ENCODE data around the gene COQ10A.

COQ10A gene

GRCh38 chr12:56266693-56267442 lies at the start of gene COQ10A:
Gene COQ10A, plus strand, starts transcription at chr12:56266942. Its CDS starts 177 bp downstream, at chr12:56267119.
- peak; percentile 86 for DNase-seq

GRCh38 chr12:56219840-56220239 lies 46.9 kb upstream of the COQ10A start:
- no peak for DNase-seq

DNA sequence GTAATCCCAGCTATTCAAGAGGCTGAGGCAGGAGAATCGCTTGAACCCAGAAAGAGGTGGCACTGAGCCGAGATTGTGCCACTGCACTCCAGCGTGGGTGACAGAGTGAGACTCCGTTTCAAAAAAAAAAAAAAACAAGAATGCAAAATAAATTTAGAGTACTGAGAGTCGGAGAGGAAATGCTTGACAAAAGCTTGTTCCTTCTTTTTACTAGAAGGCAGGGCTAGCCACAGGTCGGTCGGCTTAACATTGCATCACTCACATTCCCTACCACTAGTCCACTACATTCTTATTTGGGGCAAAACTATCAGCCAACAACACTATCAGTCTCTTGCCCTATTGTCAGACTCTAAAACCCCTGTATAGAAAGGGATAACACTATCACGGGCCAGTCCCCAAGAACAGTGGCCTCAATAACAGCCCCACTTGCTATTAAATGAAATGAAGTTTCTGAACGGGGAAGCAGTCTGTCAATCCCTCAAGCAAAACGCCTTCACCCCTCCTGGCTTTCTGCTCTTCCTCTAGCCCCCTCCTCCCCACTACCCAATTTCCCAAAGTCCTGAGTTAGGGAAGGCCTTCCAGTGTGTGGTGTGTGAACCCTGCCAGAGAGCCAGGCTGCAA lies 46.0 kb upstream of the COQ10A start:
- DNase-seq: no peak

DNA sequence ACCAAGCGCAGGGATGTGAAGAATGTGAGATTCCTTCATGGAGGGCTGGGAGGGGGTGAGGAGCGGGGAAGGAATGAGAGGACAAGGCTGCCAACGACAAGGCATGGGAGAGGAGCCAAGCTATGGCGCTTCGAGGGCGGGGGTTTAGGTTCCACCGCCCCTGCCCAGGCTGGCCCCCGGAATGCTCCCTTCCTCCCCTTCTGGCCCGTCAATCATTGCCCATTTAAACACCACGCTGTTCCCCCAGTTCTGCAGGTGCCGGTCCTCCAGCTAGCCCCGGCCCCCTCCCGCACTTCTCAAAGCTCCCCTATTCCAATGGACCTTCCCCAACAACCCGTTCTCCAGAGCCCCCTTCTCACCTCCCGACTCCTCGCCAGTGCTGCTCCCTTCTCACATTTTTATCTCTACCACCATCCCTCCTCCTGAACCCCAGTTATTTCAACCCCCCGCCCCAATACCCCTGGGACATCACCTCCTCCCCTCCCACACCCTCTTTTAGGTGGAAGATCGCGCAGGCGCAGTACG lies 45.4 kb upstream of the COQ10A start:
- no peak for DNase-seq

- DNase-seq: peak; percentile 89
Measured at GRCh38 chr12:56221757-56222530, 44.8 kb upstream of the COQ10A start, which contains the start of gene RNF41. Gene RNF41, minus strand, starts transcription at chr12:56221922. Its CDS starts 7,875 bp downstream, at chr12:56214047.

DNA sequence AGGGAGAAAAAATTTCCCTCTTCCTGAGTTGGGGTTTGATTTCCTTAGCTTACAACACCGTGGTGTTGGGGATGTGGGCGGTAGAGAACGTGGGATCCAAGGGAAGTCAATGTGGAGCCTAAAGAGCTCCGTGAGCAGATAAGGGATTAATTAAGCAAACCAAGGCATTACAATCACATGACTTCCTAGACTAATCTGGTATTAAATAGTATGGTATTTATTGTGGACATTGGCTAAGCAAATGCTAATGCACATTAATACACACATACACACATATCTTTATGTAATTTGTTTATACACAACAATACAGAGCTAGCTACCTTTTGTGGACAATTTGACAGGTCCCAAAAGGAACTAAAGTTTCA lies 44.2 kb upstream of the COQ10A start:
- no peak for DNase-seq

- DNase-seq: no peak
Measured at GRCh38 chr12:56223571-56224101, 43.1 kb upstream of the COQ10A start.

- peak; percentile 89 for DNase-seq
Measured at GRCh38 chr12:56224102-56224701, 42.5 kb upstream of the COQ10A start, which contains the start of gene NABP2. Gene NABP2, plus strand, starts transcription at chr12:56224342. Its CDS starts 515 bp downstream, at chr12:56224857.

GRCh38 chr12:56224954-56225353 lies 41.8 kb upstream of the COQ10A start:
- no peak for DNase-seq

DNA sequence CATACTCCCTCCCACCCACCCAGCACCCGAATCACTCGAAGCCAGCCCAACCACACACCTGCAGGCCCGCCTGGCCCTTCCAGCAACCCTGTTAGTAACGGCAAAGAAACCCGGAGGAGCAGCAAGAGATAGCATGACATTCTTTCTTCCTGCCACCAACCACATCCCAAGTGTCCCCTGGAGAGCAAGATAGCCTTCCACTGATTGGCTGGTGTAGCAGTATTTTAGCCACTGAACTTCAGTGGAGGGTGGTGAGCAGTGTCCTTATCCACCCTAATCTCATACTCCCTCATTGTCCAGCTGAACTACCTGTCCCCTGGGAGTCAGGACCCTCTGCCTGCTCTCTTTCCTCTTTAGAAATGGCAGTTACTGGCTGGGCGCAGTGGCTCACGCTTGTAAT lies 37.7 kb upstream of the COQ10A start:
- DNase-seq: no peak

DNA sequence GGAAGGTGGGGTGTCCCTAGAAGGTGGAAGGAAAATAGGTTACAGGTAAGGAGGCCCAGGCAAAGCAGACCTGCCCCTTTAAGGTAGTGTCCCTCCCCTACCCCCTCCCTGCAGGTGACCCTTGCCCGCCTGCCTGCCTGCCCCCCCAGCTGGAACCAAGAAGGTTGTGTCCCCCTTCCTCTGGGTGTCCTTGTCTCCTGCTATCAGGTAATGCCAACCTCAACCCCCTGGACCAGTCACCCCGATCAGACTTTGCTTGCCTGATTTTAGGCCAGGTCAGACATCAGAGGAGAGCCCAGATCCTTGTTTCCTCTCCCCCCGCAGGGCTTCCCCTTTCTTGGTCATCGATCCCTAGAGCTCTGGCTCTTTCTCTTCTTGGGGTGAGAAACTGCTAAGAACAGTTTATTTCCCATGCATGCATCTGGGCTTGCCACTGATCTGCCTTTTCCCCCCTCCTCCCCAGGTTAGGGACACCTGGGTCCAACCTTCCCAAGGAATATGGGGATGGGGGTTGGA lies 36.8 kb upstream of the COQ10A start, which contains the start of gene SLC39A5:
Gene SLC39A5, plus strand, starts transcription at position 136 of the 516 bp plus-strand sequence. CDS start 1,224 bp downstream, outside the sequence.
- no peak for DNase-seq

DNA sequence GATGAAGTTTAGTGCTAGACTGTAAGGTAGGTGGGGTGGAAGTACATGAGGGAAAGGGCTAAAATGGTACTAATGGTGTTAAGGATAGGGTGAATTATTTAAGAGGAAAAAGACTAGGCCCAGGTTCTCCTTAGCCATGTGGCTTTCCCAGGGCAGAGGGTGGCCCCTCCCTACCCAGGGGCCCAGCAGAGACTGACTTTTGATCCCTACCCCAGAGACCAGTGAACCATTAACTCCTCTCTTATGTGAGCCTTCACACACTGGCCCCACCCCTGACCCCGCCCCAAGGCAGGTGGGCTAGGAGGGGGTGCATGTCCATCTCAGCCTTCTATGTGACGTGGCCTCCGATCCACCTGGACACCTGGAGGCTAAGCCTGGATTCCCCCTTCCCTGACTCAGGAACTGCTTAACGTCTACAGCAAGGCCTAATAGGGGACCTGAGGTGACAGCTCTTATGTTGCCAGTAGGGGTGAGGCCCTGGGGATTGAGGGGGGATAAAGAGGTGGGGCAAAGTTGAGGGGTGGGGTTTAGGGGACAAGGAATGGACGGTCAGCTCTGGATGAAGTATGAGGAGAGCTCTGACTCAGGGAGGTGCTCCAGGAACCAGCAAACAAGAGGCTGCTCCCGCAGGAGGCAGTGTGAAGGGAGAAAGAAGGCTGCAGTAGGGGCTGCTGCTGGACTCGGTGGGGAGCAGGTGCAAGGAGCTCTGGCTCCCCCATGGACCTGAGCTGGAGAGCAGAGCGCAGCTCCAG lies 36.1 kb upstream of the COQ10A start:
- no peak for DNase-seq

- DNase-seq: no peak
Measured at GRCh38 chr12:56231184-56231582, 35.6 kb upstream of the COQ10A start.

DNA sequence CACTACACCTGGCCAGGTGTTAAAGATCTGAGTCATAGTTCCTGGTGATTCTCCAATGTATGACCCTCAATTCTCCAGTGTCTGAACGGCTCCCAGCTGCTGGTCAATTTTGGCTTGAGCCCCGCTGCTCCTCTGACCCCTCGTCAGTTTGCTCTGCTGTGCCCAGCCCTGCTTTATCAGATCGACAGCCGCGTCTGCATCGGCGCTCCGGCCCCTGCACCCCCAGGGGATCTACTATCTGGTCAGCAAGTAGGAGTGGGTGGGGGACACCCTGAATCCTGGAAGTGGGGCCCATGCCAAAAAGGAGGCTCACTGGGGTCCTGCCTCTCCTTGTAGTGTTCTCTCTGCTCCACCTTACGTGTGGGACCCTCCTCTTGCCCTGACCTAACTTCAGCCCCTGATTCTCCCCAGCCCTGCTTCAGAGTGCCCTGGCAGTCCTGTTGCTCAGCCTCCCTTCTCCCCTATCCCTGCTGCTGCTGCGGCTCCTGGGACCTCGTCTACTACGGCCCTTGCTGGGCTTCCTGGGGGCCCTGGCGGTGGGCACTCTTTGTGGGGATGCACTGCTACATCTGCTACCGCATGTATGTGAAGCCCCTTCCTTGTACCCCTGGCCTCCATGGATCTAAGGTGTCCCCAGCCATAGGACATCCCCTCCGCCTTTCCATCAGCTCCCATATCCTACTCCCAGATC lies 31.9 kb upstream of the COQ10A start:
- no peak for DNase-seq

DNA sequence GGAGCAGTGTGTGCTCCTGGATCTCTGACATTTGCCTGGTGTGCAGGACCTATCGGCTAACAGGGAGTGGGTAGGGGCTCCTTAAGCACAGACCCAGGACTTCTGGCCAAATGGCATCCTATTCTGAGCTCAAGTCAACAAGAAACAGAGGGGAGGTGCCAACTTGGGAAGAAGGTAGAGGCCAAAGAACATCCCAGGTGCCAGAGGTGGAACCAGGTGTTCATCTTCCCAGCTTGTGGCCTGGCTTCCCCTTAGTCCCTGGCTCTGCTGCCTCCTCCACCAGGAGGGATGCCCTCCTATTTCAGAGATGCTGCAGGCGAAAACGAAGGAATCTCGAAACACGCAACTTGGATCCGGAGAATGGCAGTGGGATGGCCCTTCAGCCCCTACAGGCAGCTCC lies 30.7 kb upstream of the COQ10A start:
- no peak for DNase-seq

GRCh38 chr12:56236985-56237384 lies 29.8 kb upstream of the COQ10A start:
- no peak for DNase-seq

GRCh38 chr12:56237552-56237951 lies 29.2 kb upstream of the COQ10A start:
- DNase-seq: no peak

GRCh38 chr12:56241424-56242303 lies 25.1 kb upstream of the COQ10A start:
- DNase-seq: no peak

- DNase-seq: no peak
Measured at GRCh38 chr12:56242986-56243385, 23.8 kb upstream of the COQ10A start.

GRCh38 chr12:56243731-56244181 lies 23.0 kb upstream of the COQ10A start:
- no peak for DNase-seq

Data from activated effector memory CD4-positive, alpha-beta T cell treated with Interleukin-2 at 50 U/mL for 16 hours (primary cell).